Limb (tissue), 2 donors: ENCODE data around the gene OLFM3.

ENCODE experiments used
- DNase-seq, 2 donors: peaks; one replicate each; pipeline ENCODE4 v3.0.0-alpha.2; 2016; ENCODE audit errors: extremely low spot score in 2 of 2

Gene OLFM3

DNA sequence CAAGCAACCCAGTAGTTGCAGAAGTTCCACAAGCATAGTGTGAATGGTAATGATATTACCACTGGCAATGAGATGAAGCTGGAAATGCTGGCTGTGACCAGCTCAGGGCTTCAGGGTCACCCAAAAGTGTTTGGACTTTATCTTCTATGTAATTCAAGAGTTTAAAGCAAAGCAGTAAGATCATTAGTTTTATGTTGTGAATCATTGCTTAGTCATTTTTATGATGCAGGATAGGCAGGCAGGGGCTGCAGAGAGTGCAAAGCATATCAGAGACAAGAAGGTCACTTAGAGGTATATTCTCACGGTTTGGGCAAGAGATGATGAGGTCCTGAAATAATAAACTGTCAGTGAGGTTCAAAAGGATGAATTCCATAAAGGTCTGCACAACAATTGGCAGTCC is 147.4 kb downstream of the OLFM3 start:
- no peak for DNase-seq

DNA sequence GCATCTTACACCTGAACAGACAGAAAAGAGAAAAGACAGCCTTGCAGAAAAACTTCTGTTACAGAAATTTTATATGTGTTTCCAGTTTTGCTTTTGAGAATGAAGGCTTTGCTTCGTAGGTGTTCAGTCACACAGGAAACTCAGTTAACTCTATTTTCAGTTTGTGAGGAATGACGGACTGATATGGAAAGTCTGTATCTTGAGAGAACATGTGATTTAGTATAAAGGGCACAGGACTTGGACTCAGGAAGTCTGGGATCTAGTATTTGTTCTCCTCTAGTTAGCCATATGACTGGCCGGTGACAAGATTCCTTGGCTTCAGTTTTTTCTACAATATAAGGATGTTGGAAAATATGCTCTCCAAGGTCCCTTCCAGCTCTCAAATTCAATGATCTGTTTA is 149.1 kb downstream of the OLFM3 start:
- DNase-seq: no peak

DNA sequence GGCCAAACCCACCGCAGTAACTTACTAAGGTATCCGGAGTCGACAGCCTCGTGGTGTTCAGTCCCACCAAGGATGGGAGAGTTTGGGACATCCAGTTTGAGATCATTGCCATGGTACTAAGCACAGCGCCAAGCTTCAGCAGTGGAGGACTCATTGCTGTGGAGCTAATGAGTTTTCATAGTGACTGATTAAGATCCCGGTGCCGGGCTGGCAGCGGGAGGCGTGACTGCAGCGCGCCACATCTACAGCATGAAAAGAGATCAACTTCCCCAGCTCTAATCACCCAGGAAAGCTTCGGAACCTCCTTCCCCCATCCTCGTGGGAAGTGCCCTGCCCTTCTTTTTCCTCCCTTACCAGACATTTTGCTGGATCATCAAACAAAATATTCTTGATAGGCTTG is 149.9 kb downstream of the OLFM3 start:
- no peak for DNase-seq

DNA sequence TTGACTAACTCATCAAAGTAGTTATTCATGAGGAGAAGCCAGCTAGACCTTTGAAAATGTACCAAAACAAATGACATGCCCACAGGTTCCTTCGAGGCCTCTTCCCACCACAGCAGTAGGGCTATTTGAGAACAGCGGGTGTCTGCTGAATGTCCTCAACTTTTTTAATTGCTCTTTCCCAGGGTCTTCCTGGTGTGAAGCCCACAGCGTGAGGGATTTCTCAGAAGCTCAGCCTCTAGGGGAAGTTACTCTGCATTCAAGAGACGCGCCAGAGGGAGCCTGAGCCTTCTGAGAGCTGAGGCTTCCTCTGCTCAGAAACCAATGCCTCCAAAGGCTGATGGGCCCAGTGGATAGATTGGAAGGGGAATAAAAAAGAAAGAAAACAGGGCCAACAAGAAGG is 153.6 kb downstream of the OLFM3 start:
- no peak for DNase-seq

DNA sequence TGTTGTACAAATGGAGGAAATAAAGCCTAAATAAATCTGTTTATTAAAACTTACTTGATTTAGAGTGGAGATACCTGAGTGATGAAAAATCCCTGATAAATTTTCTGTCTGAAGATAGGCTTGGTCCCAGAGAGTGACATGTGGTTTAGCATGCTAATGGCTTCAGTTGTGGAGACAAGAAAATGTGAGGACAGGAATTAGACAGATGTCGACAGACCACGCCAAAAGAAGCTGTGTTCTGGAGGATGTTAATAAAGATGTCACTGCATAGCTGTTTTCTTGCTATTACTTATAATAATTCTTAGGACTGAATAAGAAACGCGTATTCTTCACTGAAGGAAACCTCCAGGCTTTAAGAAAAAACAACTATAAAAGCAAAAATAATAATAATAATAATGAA is 154.9 kb downstream of the OLFM3 start:
- DNase-seq: no peak

DNA sequence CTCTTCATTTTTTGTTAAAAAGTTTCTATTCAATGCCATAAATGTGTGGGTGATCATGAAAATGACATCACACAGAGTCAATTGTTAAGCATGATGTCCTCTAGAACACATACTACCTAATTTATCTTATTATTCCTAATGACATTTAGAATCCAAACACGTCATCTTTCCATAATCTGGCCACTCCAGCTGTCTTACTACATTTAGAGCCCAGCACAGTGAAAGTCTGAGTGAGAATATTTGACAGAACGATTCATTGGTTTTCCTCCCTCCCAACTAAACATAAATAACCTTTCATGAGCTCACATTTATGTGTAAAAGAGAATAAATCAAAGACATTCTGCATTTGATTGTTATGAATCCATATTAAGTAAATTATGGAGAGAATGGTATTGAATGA is 160.7 kb downstream of the OLFM3 start:
- no peak for DNase-seq

DNA sequence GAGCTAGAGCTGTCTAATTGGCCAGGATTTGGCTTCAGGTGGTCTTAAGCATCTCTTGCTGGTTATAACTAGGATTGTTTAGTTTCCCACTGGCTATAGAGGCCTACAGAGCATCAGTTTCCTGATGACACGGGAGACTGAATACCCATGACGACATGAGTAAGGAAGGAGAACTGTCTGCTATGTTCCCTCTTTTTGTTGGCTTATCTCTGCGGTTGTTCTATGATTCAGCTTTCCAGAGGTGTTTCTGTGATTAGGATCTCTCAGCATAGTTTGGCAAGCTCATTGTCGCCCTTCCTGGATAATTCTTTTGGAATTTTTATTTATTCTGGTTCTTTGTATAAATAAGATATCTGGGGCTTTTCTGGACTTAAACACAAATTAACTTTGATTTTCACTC is 163.4 kb downstream of the OLFM3 start:
- no peak for DNase-seq

DNA sequence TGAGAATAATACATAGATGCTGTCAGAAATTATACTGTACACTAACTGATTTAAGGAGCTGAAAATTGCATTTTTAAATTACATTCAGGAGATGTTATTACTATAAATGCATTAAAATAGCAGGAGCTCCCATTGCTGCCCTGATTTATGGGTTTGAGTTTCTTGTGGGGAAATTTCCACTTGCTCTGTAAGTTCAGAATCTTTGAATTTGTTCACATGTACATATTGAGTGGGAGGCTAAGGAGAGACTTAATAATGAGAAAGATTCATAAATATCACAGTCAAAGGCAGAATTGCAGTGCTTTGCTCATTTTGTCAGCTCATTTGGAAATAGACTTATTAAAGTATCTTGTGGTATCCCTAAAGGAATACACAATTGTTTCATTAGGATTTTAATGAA is 170.3 kb downstream of the OLFM3 start:
- no peak for DNase-seq

DNA sequence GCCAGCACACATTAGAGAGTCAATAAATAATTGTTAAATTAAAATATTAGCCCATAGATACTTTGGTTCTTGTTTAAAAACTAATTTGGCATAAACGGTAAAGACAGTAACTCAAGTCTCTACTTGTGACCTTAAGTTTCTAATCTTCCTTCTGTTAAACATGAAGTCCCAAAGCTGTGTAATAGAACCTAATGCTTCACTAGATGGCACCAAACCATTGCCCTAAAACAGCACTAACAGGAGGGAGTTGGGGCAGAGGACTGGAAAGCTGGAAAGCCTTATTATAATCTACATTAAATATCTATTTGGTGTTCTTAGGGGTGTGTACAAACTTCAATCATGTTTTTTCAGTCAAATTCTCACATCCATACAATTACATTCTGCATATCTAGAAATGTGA is 176.7 kb downstream of the OLFM3 start:
- peak in 1 of 2 donors; percentile 40 for DNase-seq

DNA sequence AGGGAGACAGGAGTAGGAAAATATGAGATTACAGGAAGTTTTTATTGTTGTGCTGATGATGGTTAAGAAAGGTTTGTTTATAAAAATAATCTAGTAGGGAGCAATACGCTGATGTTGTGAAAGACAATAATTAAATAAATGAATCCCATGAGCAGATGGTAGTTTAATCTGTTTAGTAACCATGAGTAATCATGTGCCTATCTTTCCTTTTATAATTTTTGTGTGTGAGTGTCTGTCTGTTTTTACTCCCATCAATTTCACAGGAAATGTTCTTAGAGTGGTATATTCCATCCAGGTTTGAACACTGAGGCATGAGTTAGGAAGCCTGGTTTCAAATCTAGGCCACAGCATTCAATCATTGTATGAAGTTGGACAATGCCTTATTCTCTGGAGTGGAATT is 180.5 kb downstream of the OLFM3 start:
- no peak for DNase-seq

DNA sequence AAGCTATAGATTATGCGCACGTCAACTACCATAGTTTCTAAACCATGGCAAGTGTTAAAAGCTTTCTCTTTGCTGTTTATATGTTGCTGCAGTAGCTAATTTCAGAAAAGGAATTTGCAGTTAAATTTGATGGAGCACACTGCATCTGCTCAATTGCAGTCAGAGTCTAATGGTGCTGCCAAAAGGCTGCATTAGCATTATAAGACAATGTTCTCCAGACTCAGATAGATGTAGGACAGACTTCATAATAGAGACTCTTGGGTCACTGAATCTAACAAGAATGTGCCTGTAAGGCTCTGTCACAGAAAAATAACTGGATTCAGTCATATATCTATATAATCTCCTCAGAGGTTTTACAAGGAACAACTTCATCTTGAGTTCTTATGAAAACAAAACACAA is 198.3 kb downstream of the OLFM3 start:
- no peak for DNase-seq

DNA sequence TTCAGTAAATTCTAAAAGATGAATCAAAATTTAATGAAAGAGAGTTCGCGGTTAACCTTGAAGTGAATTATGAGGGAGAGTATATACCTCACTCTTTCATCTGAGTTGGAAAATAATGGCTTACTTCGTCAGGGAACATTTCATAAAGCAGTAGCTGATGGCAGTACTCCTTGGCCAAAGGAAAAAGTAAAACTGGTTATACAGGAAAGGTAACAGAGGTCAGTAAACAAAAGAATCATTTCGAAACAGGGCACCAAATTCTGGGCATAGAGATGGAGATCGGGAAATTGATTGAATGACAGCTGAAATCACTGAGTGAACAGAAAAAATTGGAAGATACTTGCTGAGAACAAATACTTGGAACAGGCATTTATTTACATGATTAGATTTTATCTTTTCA is 199.0 kb downstream of the OLFM3 start:
- no peak for DNase-seq

DNA sequence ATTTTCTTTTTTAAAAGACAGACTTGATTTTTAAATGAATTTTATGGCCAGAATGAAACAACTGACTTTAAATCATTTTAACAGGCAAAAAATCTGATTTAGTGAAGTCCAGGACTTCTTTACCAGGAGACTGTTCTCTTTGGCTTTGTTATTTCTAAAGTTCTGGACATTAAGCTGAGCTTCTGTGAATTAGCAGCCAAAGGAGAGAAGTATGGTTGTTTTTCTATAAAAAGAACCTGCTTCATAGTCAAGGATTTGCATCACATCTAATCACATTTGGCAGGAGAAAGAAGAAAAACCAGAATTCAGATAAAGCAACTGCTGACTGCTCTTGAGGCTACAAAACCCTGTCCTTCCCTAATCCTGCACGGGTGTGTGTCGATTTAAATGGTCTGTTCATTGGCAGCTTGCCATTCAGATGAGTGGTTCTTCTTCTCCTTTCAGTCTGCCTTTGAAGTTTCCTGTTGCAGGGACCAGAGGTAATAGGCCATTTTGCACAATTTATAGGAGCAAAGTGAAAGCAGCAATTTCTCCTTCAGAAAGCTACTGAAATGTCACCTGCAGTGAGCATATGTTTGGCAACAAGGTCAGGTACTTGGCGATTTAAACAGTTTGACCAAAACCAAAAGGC is 215.4 kb downstream of the OLFM3 start:
- DNase-seq: peak in 1 of 2 donors; percentile 9

DNA sequence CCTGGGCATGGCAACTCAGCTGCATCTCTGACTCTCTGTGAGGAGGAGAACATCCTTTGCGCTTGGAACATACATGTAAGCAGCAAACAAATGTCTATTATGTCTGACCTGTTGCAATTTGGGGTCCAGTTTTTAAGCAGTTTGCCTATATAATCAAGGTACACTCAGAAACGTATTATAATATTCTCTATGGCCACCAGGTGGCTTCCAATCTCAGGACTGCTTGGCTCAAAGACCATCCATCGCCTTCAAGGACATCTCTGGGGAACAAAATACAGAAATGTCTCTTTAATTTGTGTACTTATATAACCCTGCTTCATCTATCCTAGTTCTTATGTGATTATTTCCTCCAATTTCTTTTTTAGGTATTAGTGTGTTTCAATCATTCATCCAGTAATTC is 227.2 kb downstream of the OLFM3 start:
- no peak for DNase-seq

DNA sequence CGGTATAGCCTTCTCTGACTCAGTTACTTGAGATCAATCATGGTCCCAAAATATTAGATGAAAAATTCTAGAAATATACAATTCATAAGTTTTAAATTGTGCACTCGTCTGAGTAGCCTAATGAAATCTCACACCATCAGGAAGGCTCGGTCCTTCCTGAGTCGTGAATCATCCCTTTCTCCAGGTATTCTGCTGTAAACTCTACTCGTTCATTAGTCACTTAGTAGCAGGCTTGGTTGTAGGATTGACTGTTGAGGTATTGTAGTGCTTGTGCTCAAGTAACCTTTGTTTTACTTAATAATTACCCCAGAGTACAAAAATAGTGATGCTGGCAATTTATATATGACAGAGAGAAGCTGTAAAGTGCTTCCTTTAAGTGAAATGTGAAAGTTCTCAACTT is 238.7 kb downstream of the OLFM3 start:
- DNase-seq: no peak

DNA sequence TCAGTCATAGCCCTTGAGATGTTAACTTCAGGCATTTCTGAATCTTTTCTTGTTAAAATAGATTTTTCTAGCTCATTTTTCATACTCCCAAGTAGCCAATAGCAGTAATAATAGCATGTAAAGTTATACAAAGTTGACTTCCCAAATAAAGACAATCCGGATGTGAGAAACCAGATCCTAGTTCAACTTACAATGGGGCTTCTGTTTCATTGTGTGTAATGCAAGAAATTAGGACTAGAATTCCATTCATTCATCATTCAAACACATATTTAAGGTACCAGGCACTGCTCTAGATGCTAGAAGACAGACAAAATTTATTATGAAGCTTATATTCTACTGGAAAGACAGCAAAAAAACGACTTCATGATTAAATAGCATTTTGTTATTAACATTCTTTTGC is 240.3 kb downstream of the OLFM3 start:
- DNase-seq: no peak
